WI38 (cell line): ENCODE measurements around the gene C17orf67.
A peak's percentile ranks its signal among the peaks of the same experiment; 100 is the strongest.

Experiments
- H3K4me3 ChIP-seq: 2 replicates; pipeline ENCODE4 v1.5.1; 2011; ENCODE audit warnings: low read depth, mild to moderate bottlenecking, control low read depth, low read length
- CTCF ChIP-seq: IDR thresholded peaks from 2 replicates; pipeline ENCODE4 v1.5.1; 2012; ENCODE audit warnings: low read depth, mild to moderate bottlenecking, control low read depth, low read length

C17orf67 gene

GRCh38 chr17:56850591-56850990 is 16.9 kb upstream of the C17orf67 start:
- H3K4me3 ChIP-seq = no peak overlapping the region

GRCh38 chr17:56849131-56849530 is 15.4 kb upstream of the C17orf67 start:
- no peak for TF ChIP-seq CTCF
- no peak overlapping the region for H3K4me3 ChIP-seq

More at GRCh38 chr17:56850591-56850990, 16.9 kb upstream of the C17orf67 start:
- no peak for TF ChIP-seq CTCF

- no peak overlapping the region for H3K4me3 ChIP-seq
- TF ChIP-seq CTCF = no peak
Observed at GRCh38 chr17:56847106-56847505, 13.4 kb upstream of the C17orf67 start.

- no peak overlapping the region for H3K4me3 ChIP-seq
- no peak for TF ChIP-seq CTCF
Observed at GRCh38 chr17:56845934-56846333, 12.2 kb upstream of the C17orf67 start.

- no peak overlapping the region for H3K4me3 ChIP-seq
- TF ChIP-seq CTCF = no peak
Observed at GRCh38 chr17:56842577-56842976, 8.9 kb upstream of the C17orf67 start.

- H3K4me3 ChIP-seq = no peak overlapping the region
- no peak for TF ChIP-seq CTCF
Observed at GRCh38 chr17:56838687-56839086, 5.0 kb upstream of the C17orf67 start.

GRCh38 chr17:56835264-56835585 is 1.5 kb upstream of the C17orf67 start:
- TF ChIP-seq CTCF = no peak
- H3K4me3 ChIP-seq = peak overlapping the region; percentile 78
